HCEC 1CT (cell line): ENCODE results near the gene ATAD2B.

Source experiments
- DNase-seq: peaks from one replicate; pipeline ENCODE4 v3.0.0-alpha.2; 2017

The ATAD2B gene

GRCh38 chr2:23905155-23905554 lies 21.8 kb downstream of the ATAD2B start:
- DNase-seq, result no peak

GRCh38 chr2:23904692-23905091 lies 22.2 kb downstream of the ATAD2B start:
- no peak for DNase-seq

GRCh38 chr2:23904215-23904614 lies 22.7 kb downstream of the ATAD2B start:
- no peak for DNase-seq

GRCh38 chr2:23903034-23903433 lies 23.9 kb downstream of the ATAD2B start:
- no peak for DNase-seq

GRCh38 chr2:23901966-23902846 lies 24.7 kb downstream of the ATAD2B start:
- DNase-seq, result peak; percentile 72

- DNase-seq, result peak; percentile 77
Observed at GRCh38 chr2:23900541-23901322, 26.2 kb downstream of the ATAD2B start.

GRCh38 chr2:23900133-23900532 lies 26.8 kb downstream of the ATAD2B start:
- no peak for DNase-seq

GRCh38 chr2:23871206-23871605 lies 55.7 kb downstream of the ATAD2B start:
- DNase-seq, result no peak

GRCh38 chr2:23867449-23867848 lies 59.5 kb downstream of the ATAD2B start:
- DNase-seq, result no peak

GRCh38 chr2:23862716-23863426 lies 64.1 kb downstream of the ATAD2B start:
- DNase-seq, result no peak

GRCh38 chr2:23861952-23862351 lies 65.0 kb downstream of the ATAD2B start:
- no peak for DNase-seq

- no peak for DNase-seq
Observed at GRCh38 chr2:23859983-23860382, 66.9 kb downstream of the ATAD2B start.

- no peak for DNase-seq
Observed at GRCh38 chr2:23859234-23859633, 67.7 kb downstream of the ATAD2B start.

- DNase-seq, result no peak
Observed at GRCh38 chr2:23850564-23851256, 76.2 kb downstream of the ATAD2B start.

- no peak for DNase-seq
Observed at GRCh38 chr2:23844905-23845304, 82.0 kb downstream of the ATAD2B start.

GRCh38 chr2:23843051-23843976 lies 83.6 kb downstream of the ATAD2B start:
- DNase-seq, result no peak

GRCh38 chr2:23839919-23840578 lies 86.9 kb downstream of the ATAD2B start:
- no peak for DNase-seq

- no peak for DNase-seq
Observed at GRCh38 chr2:23838996-23839395, 87.9 kb downstream of the ATAD2B start.

- DNase-seq, result no peak
Observed at GRCh38 chr2:23838581-23838980, 88.3 kb downstream of the ATAD2B start.

- no peak for DNase-seq
Observed at GRCh38 chr2:23837871-23838270, 89.1 kb downstream of the ATAD2B start.

- DNase-seq, result no peak
Observed at GRCh38 chr2:23836971-23837565, 89.9 kb downstream of the ATAD2B start.
